Activated CD4-positive, alpha-beta memory T cell treated with anti-CD3 and anti-CD28 coated beads for 36 hours (primary cell): ENCODE measurements around the gene GHR. TPM values are rescaled to one million over a fixed set of nuclear protein-coding genes. Genes with fewer than 3 reads are reported as not detected.

Source experiments
- CTCF ChIA-PET: fragments of 350-600 bp; sonication (Branson Sonifier 250); formaldehyde crosslinking; loops from one replicate; lab custom pipeline; 2021; ENCODE audit warnings: antibody characterized with exemption, inconsistent platforms; lab: Charles Lee
- POLR2A ChIA-PET: fragments of 350-600 bp; sonication (Branson Sonifier 250); formaldehyde crosslinking; loops from one replicate; lab custom pipeline; 2021; ENCODE audit warnings: antibody characterized with exemption; lab: Charles Lee
- DNase-seq: peaks from one replicate; pipeline ENCODE4 v3.0.0-alpha.2; 2020
- H3K27ac Mint-ChIP-seq: one replicate; pipeline ENCODE4 v1.8.0; 2021; ENCODE audit warnings: mixed read lengths
- H3K27me3 Mint-ChIP-seq: one replicate; pipeline ENCODE4 v1.8.0; 2021; ENCODE audit warnings: mixed read lengths
- H3K36me3 Mint-ChIP-seq: one replicate; pipeline ENCODE4 v1.8.0; 2021; ENCODE audit warnings: mixed read lengths
- H3K4me1 Mint-ChIP-seq: one replicate; pipeline ENCODE4 v1.8.0; 2021; ENCODE audit warnings: low read depth, mixed read lengths
- H3K4me3 Mint-ChIP-seq: one replicate; pipeline ENCODE4 v1.8.0; 2021; ENCODE audit warnings: mild to moderate bottlenecking, mixed read lengths
- H3K9me3 Mint-ChIP-seq: one replicate; pipeline ENCODE4 v1.8.0; 2021; ENCODE audit warnings: mixed read lengths
- intact Hi-C: fragments of 100-400 bp; cut with micrococcal nuclease; formaldehyde crosslinking; loops from one replicate; pipeline ENCODE4 v1.15.1; 2023
- total RNA-seq, 2 experiments: library from RNA; stranded (reverse); gene quantifications; one replicate each; pipeline ENCODE4 v1.2.3, GENCODE V29; 2021

Gene GHR
- total RNA-seq, 2 experiments from 2014 or later: not detected

GRCh38 chr5:42596817-42597216, 173.6 kb downstream of the GHR start:
- no peak for DNase-seq
- Mint-ChIP-seq H3K27ac (no peak overlapping the region), H3K27me3 (no peaks in the 10 kb centered on the region), H3K36me3 (no peaks in the 10 kb centered on the region), H3K4me1 (no peaks in the 10 kb centered on the region), H3K9me3 (no peaks in the 10 kb centered on the region), H3K4me3 (no peak overlapping the region)
- ChIA-PET CTCF (interaction anchor here (2.1 kb wide), 1 partner anchor 12 kb away, joined by 7 read pairs; no protein-coding TSS in a partner anchor), POLR2A (no interaction called here)
- intact Hi-C loops: no loop called here

DNA sequence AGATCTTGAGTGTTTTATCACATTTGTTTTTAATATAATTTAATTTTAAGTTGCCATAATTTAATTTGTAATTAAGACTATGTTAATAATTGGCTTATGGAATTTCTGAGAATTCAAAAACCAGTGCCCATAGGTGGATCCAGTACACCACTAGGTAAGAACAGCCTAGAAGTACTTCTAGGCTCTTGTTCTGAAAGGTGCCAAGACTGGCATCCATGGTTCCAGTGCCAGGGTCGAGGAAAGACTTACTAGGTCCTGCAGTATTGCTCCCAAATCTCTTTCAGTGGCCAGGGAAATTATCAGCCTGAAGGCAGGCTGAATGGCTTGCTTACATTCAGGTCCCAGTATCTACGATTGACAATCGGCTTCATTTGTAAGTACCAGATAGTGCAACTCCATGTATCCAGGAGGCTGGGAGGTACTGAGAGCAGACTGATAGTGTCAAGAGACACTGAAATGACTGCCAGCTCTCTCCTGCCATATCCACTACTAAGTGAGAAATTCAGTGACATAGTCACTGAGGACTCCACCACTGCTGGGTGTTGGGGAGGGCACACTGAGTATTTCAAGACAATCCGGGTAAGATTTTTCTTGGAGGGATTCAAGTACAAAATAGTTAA, 174.2 kb downstream of the GHR start:
- ChIA-PET CTCF (no interaction called here), POLR2A (no interaction called here)
- no peaks in the 10 kb centered on the region for H3K27me3 Mint-ChIP-seq
- H3K9me3 Mint-ChIP-seq: no peaks in the 10 kb centered on the region
- intact Hi-C loops: no loop called here
- H3K27ac Mint-ChIP-seq: no peak overlapping the region
- no peaks in the 10 kb centered on the region for H3K36me3 Mint-ChIP-seq
- H3K4me3 Mint-ChIP-seq: no peak overlapping the region
- H3K4me1 Mint-ChIP-seq: no peaks in the 10 kb centered on the region
- DNase-seq: no peak

- Mint-ChIP-seq H3K4me1 (no peaks in the 10 kb centered on the region), H3K9me3 (no peaks in the 10 kb centered on the region), H3K36me3 (no peaks in the 10 kb centered on the region), H3K27me3 (no peaks in the 10 kb centered on the region), H3K27ac (no peak overlapping the region), H3K4me3 (no peak overlapping the region)
- POLR2A ChIA-PET: no interaction called here
- no peak for DNase-seq
- intact Hi-C loops: no loop called here
- CTCF ChIA-PET: no interaction called here
Measured at GRCh38 chr5:42598311-42598710, 175.1 kb downstream of the GHR start.

GRCh38 chr5:42599106-42599505, 175.9 kb downstream of the GHR start:
- Mint-ChIP-seq H3K4me1 (no peaks in the 10 kb centered on the region), H3K9me3 (no peaks in the 10 kb centered on the region), H3K27ac (no peak overlapping the region), H3K36me3 (no peaks in the 10 kb centered on the region), H3K4me3 (no peak overlapping the region), H3K27me3 (no peaks in the 10 kb centered on the region)
- DNase-seq: no peak
- ChIA-PET CTCF (no interaction called here), POLR2A (no interaction called here)
- intact Hi-C loops: no loop called here

- DNase-seq: no peak
- ChIA-PET CTCF (no interaction called here), POLR2A (no interaction called here)
- Mint-ChIP-seq H3K36me3 (no peaks in the 10 kb centered on the region), H3K27ac (no peak overlapping the region), H3K4me1 (no peaks in the 10 kb centered on the region), H3K4me3 (no peak overlapping the region), H3K27me3 (no peaks in the 10 kb centered on the region), H3K9me3 (no peaks in the 10 kb centered on the region)
- intact Hi-C loops: no loop called here
Measured at GRCh38 chr5:42600441-42600840, 177.2 kb downstream of the GHR start.

- no peaks in the 10 kb centered on the region for H3K9me3 Mint-ChIP-seq
- no peaks in the 10 kb centered on the region for H3K36me3 Mint-ChIP-seq
- CTCF ChIA-PET: no interaction called here
- H3K27ac Mint-ChIP-seq: no peak overlapping the region
- DNase-seq: no peak
- POLR2A ChIA-PET: interaction anchor here (0.6 kb wide), 1 partner anchor 822 kb away, joined by 3 read pairs; no protein-coding TSS in a partner anchor
- H3K4me3 Mint-ChIP-seq: no peak overlapping the region
- intact Hi-C loops: no loop called here
- H3K27me3 Mint-ChIP-seq: peaks cover 3% of the 10 kb centered on the region
- no peaks in the 10 kb centered on the region for H3K4me1 Mint-ChIP-seq
Measured at GRCh38 chr5:42604171-42604711, 181.0 kb downstream of the GHR start.

DNA sequence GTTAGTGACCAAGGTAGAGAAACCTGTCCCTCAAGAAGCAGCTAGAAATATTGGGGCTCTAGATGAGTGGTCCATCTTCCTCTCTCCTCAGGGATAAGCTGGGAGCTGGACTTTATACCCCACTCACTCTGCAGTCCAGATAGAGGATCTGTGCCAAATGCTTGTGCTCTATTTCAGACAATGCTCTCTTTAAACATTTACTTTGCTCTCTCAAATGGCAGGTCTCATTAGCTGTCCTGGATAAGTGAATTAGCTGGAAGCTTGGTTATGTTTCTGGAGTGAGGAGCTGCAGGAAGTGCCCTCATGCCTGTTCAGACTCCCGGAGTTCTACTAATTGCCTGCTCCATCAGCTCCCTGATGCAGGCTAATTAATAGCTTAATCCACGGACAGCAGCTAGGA, 182.3 kb downstream of the GHR start:
- intact Hi-C loops: no loop called here
- POLR2A ChIA-PET: no interaction called here
- Mint-ChIP-seq H3K27ac (no peak overlapping the region), H3K27me3 (peaks cover 6% of the 10 kb centered on the region), H3K4me3 (no peak overlapping the region), H3K36me3 (no peaks in the 10 kb centered on the region), H3K4me1 (no peaks in the 10 kb centered on the region), H3K9me3 (no peaks in the 10 kb centered on the region)
- CTCF ChIA-PET: no interaction called here
- DNase-seq: no peak

- CTCF ChIA-PET: interaction anchor here (1.0 kb wide), 1 partner anchor 21 kb away, joined by 4 read pairs; no protein-coding TSS in a partner anchor
- no peak overlapping the region for H3K4me3 Mint-ChIP-seq
- H3K9me3 Mint-ChIP-seq: no peaks in the 10 kb centered on the region
- H3K27me3 Mint-ChIP-seq: peaks cover 6% of the 10 kb centered on the region
- no peak overlapping the region for H3K27ac Mint-ChIP-seq
- no peaks in the 10 kb centered on the region for H3K4me1 Mint-ChIP-seq
- POLR2A ChIA-PET: no interaction called here
- intact Hi-C loops: no loop called here
- DNase-seq: no peak
- H3K36me3 Mint-ChIP-seq: no peaks in the 10 kb centered on the region
Measured at GRCh38 chr5:42606464-42606869, 183.2 kb downstream of the GHR start.

- DNase-seq: no peak
- H3K27ac Mint-ChIP-seq: no peak overlapping the region
- ChIA-PET POLR2A (no interaction called here), CTCF (interaction anchor here (1.0 kb wide), 1 partner anchor 278 kb away, joined by 3 read pairs; no protein-coding TSS in a partner anchor)
- intact Hi-C loops: no loop called here
- no peak overlapping the region for H3K4me3 Mint-ChIP-seq
- H3K9me3 Mint-ChIP-seq: no peaks in the 10 kb centered on the region
- H3K27me3 Mint-ChIP-seq: peaks cover 9% of the 10 kb centered on the region
- no peaks in the 10 kb centered on the region for H3K4me1 Mint-ChIP-seq
- H3K36me3 Mint-ChIP-seq: no peaks in the 10 kb centered on the region
Measured at GRCh38 chr5:42611437-42611836, 188.2 kb downstream of the GHR start.

DNA sequence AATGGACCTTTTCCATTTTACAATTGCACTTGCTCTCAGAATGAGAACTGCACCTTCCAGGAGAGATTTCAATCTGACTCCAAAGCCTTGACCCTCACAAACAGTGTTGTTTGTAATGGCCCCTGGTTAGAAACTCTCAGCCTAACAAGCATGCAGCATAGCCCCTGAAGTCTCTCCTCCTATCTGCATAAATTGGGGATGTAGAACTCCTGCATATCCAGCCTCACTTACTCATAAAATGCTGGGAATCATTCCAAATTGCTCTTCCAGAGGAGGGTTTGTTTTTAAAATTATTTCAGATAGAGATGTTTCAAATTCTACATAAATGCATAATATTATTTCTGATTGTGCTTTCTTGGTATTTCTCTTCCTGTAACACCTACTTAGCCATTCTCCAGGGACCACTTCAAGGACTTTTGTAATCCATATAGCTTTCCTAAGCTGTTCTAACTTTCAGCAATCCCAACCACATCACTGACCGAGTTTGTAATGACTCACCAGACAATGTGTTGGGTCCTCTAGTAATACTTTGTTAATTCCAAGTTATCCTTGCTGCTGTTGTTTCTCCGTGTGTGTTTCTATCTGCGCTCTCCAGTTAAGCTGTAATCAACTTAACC, 189.6 kb downstream of the GHR start:
- no peak overlapping the region for H3K27ac Mint-ChIP-seq
- ChIA-PET POLR2A (no interaction called here), CTCF (no interaction called here)

GRCh38 chr5:42614509-42614908, 191.3 kb downstream of the GHR start:
- Mint-ChIP-seq H3K27ac (no peak overlapping the region), H3K4me3 (no peak overlapping the region), H3K9me3 (no peaks in the 10 kb centered on the region), H3K4me1 (no peaks in the 10 kb centered on the region), H3K36me3 (no peaks in the 10 kb centered on the region), H3K27me3 (peaks cover 13% of the 10 kb centered on the region)
- DNase-seq: no peak
- POLR2A ChIA-PET: no interaction called here
- intact Hi-C loops: no loop called here
- CTCF ChIA-PET: no interaction called here

More for the DNA sequence above, 189.6 kb downstream of the GHR start:
- H3K36me3 Mint-ChIP-seq: no peaks in the 10 kb centered on the region
- peaks cover 16% of the 10 kb centered on the region for H3K27me3 Mint-ChIP-seq
- DNase-seq: no peak
- intact Hi-C loops: no loop called here
- no peak overlapping the region for H3K4me3 Mint-ChIP-seq
- H3K4me1 Mint-ChIP-seq: no peaks in the 10 kb centered on the region
- H3K9me3 Mint-ChIP-seq: no peaks in the 10 kb centered on the region

GRCh38 chr5:42620579-42621216, 197.5 kb downstream of the GHR start:
- intact Hi-C loops: no loop called here
- POLR2A ChIA-PET: no interaction called here
- Mint-ChIP-seq H3K9me3 (no peaks in the 10 kb centered on the region), H3K27me3 (peaks cover 13% of the 10 kb centered on the region), H3K27ac (no peak overlapping the region), H3K36me3 (no peaks in the 10 kb centered on the region), H3K4me3 (no peak overlapping the region), H3K4me1 (no peaks in the 10 kb centered on the region)
- CTCF ChIA-PET: no interaction called here
- DNase-seq: no peak
